Urinary bladder (tissue), 4 donors: ENCODE data around the gene EVX1. TPM values are rescaled to one million over a fixed set of nuclear protein-coding genes. Genes with fewer than 3 reads are reported as not detected.

ENCODE experiments used
- DNase-seq: peaks from one replicate; pipeline ENCODE4 v3.0.0-alpha.2; 2015; ENCODE audit errors: extremely low spot score
- H3K27ac ChIP-seq: one replicate; pipeline ENCODE4 v1.5.1; 2013; ENCODE audit warnings: low read depth, mild to moderate bottlenecking, moderate library complexity
- H3K36me3 ChIP-seq: one replicate; pipeline ENCODE4 v1.6.1; 2013; ENCODE audit warnings: mild to moderate bottlenecking, moderate library complexity; ENCODE audit not compliant: insufficient read depth
- H3K4me1 ChIP-seq: one replicate; pipeline ENCODE4 v1.6.1; 2013; ENCODE audit warnings: mild to moderate bottlenecking, moderate library complexity; ENCODE audit not compliant: insufficient read depth
- H3K4me3 ChIP-seq: one replicate; pipeline ENCODE4 v1.5.1; 2013; ENCODE audit warnings: low read depth, low read length
- WGBS: extraction: QIAGEN DNeasy Blood & Tissue Kit; methylation state at CpG from one replicate; pipeline ENCODE4 v1.1.7; 2013; 5-methylcytosine and 5-hydroxymethylcytosine counted together
- polyA plus RNA-seq: library from polyadenylated mRNA; stranded (reverse); fragments of 200-250 nt; gene quantifications from one replicate; pipeline ENCODE4 v1.2.3, GENCODE V29; 2013
- total RNA-seq: library from RNA; depleted of rRNA; stranded (reverse); fragments of >200 nt; gene quantifications from one replicate; pipeline ENCODE4 v1.2.3, GENCODE V29; 2014
- donor health status: healthy with polysubstance abuse.
- donor health status: healthy.

Gene EVX1
- total and polyA plus RNA-seq, 2 donors: 1.1 to 2.0 TPM

- H3K27ac ChIP-seq: no peak overlapping the region
- H3K4me3 ChIP-seq: peak overlapping the region; percentile 46
- no peaks in the 10 kb centered on the region for H3K36me3 ChIP-seq
- 5% methylated on average over 66 of the region's 66 CpGs for WGBS
- no peak for DNase-seq
- H3K4me1 ChIP-seq: no peaks in the 10 kb centered on the region
Measured at GRCh38 chr7:27235387-27236311, 7.0 kb upstream of the EVX1 start.

- Histone ChIP-seq H3K27ac (no peak overlapping the region), H3K4me1 (no peaks in the 10 kb centered on the region), H3K4me3 (no peak overlapping the region), H3K36me3 (no peaks in the 10 kb centered on the region)
- DNase-seq: no peak
- 72% methylated on average over 1 of the region's 1 CpG for WGBS
Measured at GRCh38 chr7:27237735-27238334, 4.8 kb upstream of the EVX1 start.

- H3K4me1 ChIP-seq: no peaks in the 10 kb centered on the region
- H3K36me3 ChIP-seq: no peaks in the 10 kb centered on the region
- DNase-seq: no peak
- peak overlapping the region; percentile 32 for H3K4me3 ChIP-seq
- no peak overlapping the region for H3K27ac ChIP-seq
- 66% methylated on average over 15 of the region's 15 CpGs for WGBS
Measured at GRCh38 chr7:27238979-27239386, 3.6 kb upstream of the EVX1 start.

GRCh38 chr7:27239387-27240014 is 3.1 kb upstream of the EVX1 start:
- Histone ChIP-seq H3K27ac (no peak overlapping the region), H3K36me3 (no peaks in the 10 kb centered on the region), H3K4me1 (no peaks in the 10 kb centered on the region), H3K4me3 (peak overlapping the region; percentile 32)
- WGBS: 5% methylated on average over 55 of the region's 55 CpGs
- DNase-seq: no peak

- DNase-seq: no peak
- WGBS: 55% methylated on average over 18 of the region's 18 CpGs
- no peaks in the 10 kb centered on the region for H3K36me3 ChIP-seq
- H3K4me1 ChIP-seq: no peaks in the 10 kb centered on the region
- no peak overlapping the region for H3K27ac ChIP-seq
- no peak overlapping the region for H3K4me3 ChIP-seq
Measured at GRCh38 chr7:27240015-27240731, 2.4 kb upstream of the EVX1 start.

- 76% methylated on average over 17 of the region's 17 CpGs for WGBS
- Histone ChIP-seq H3K27ac (no peak overlapping the region), H3K4me3 (no peak overlapping the region), H3K4me1 (no peaks in the 10 kb centered on the region), H3K36me3 (no peaks in the 10 kb centered on the region)
- no peak for DNase-seq
Measured at GRCh38 chr7:27241189-27242056, 1.2 kb upstream of the EVX1 start.

GRCh38 chr7:27242154-27242553 is 448 bp upstream of the EVX1 start:
- no peak for DNase-seq
- H3K36me3 ChIP-seq: no peaks in the 10 kb centered on the region
- WGBS: 27% methylated on average over 14 of the region's 14 CpGs
- peak overlapping the region; percentile 50 for H3K4me3 ChIP-seq
- no peak overlapping the region for H3K27ac ChIP-seq
- H3K4me1 ChIP-seq: no peaks in the 10 kb centered on the region

GRCh38 chr7:27243340-27244163 is 950 bp downstream of the EVX1 start:
- H3K27ac ChIP-seq: no peak overlapping the region
- DNase-seq: no peak
- H3K36me3 ChIP-seq: no peaks in the 10 kb centered on the region
- no peaks in the 10 kb centered on the region for H3K4me1 ChIP-seq
- peak overlapping the region; percentile 50 for H3K4me3 ChIP-seq
- 22% methylated on average over 43 of the region's 43 CpGs for WGBS

GRCh38 chr7:27244488-27245123 is 2.0 kb downstream of the EVX1 start:
- Histone ChIP-seq H3K4me3 (no peak overlapping the region), H3K36me3 (no peaks in the 10 kb centered on the region), H3K27ac (no peak overlapping the region), H3K4me1 (no peaks in the 10 kb centered on the region)
- WGBS: 67% methylated on average over 18 of the region's 18 CpGs
- no peak for DNase-seq

GRCh38 chr7:27245124-27245797 is 2.7 kb downstream of the EVX1 start:
- no peak for DNase-seq
- no peak overlapping the region for H3K27ac ChIP-seq
- no peaks in the 10 kb centered on the region for H3K36me3 ChIP-seq
- WGBS: 58% methylated on average over 37 of the region's 37 CpGs
- H3K4me1 ChIP-seq: no peaks in the 10 kb centered on the region
- H3K4me3 ChIP-seq: no peak overlapping the region

GRCh38 chr7:27245798-27246691 is 3.4 kb downstream of the EVX1 start:
- H3K4me3 ChIP-seq: peak overlapping the region; percentile 7
- DNase-seq: no peak
- H3K36me3 ChIP-seq: no peaks in the 10 kb centered on the region
- no peaks in the 10 kb centered on the region for H3K4me1 ChIP-seq
- H3K27ac ChIP-seq: no peak overlapping the region
- WGBS: 26% methylated on average over 90 of the region's 90 CpGs
